Measurements from ENCODE around the gene CFAP298. TPM values are rescaled to one million over a fixed set of nuclear protein-coding genes. Genes with fewer than 3 reads are reported as not detected.

CFAP298 gene
- polyA plus RNA-seq, 1 of the 3 experiments (the other 2 are of a cell fraction): 57.8 TPM

DNA sequence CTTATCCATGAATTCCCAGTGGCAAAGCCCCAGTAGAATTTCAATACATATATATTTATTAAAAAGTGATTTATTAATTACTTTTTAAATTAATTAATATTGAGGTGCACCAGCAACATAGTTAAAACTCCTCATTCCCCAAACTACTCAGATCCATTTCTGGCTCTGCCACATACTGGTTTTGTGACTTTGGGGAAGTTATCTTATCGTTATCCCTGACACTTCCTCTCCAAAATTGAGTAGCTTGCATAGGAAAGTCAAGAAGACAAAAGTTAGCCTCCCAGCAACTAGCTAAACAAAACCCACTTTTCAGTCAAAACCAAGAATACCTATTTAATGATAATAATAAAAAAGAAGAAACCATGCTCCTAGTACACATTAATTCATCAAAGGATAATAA, 62.7 kb downstream of the CFAP298 start:
- Histone ChIP-seq H3F3A (replicated peaks; ENCODE audit: insufficient read depth) (no peaks in the 10 kb centered on the region), H3K79me2 (ENCODE audit: insufficient read depth) (no peaks in the 10 kb centered on the region), H2AFZ (ENCODE audit: low read depth) (no peak overlapping the region), H3K27ac (ENCODE audit: low read depth in 2 of 2, low read length in 1 of 2) (no peak overlapping the region), H4K20me1 (ENCODE audit: insufficient read depth) (no peaks in the 10 kb centered on the region), H3K9me3 (no peaks in the 10 kb centered on the region), H3K4me2 (no peak overlapping the region), H3K4me3 (ENCODE audit: low read depth in 2 of 2, low read length in 1 of 2) (no peak overlapping the region), H3K9me2 (no peaks in the 10 kb centered on the region), H3K27me3 (ENCODE audit: insufficient read depth) (no peaks in the 10 kb centered on the region), H3K36me3 (replicated peaks in 1 of 2; ENCODE audit: control insufficient read depth in 1 of 2, insufficient read depth in 2 of 2, low read length in 1 of 2) (no peaks in the 10 kb centered on the region), H3K9ac (no peak overlapping the region), H3K4me1 (ENCODE audit: control insufficient read depth in 1 of 2, insufficient read depth in 2 of 2, low read depth in 1 of 2, low read length in 1 of 2) (peaks cover 0 to 5% of the 10 kb centered on the region in 2 experiments; a peak in 1 of 4 replicates)
- POLR2A ChIA-PET: no interaction called here
- no peak for TF ChIP-seq CHD2 (IDR thresholded peaks at IDR 0.05; ENCODE audit: low read length, partially characterized antibody)
- TF ChIP-seq GABPA (IDR thresholded peaks at IDR 0.05; ENCODE audit: low read depth): no peak
- no peak for TF ChIP-seq RXRA (IDR thresholded peaks at IDR 0.05; ENCODE audit: borderline replicate concordance, low read depth)
- TF ChIP-seq RCOR1 (IDR thresholded peaks at IDR 0.05; ENCODE audit: low read length): no peak
- TF ChIP-seq SMC3 (IDR thresholded peaks at IDR 0.05; ENCODE audit: low read depth, low read length): no peak
- TF ChIP-seq MXI1 (IDR thresholded peaks at IDR 0.05; ENCODE audit: low read depth, low read length): no peak
- TF ChIP-seq NRF1 (IDR thresholded peaks at IDR 0.05; ENCODE audit: low read depth, low read length): no peak
- no peak for TF ChIP-seq NFIC (IDR thresholded peaks at IDR 0.05; ENCODE audit: borderline replicate concordance)
- no peak for TF ChIP-seq RFX5 (IDR thresholded peaks at IDR 0.05; ENCODE audit: low read length)
- no peak for TF ChIP-seq GATA2 (CRISPR knock-in tag; IDR thresholded peaks at IDR 0.05)
- TF ChIP-seq FOXM1 (IDR thresholded peaks at IDR 0.05; ENCODE audit: low read depth): no peak
- TF ChIP-seq TEAD4 (IDR thresholded peaks at IDR 0.05; ENCODE audit: borderline replicate concordance, insufficient read depth): no peak
- no peak for TF ChIP-seq TAF1 (IDR thresholded peaks at IDR 0.05; ENCODE audit: borderline replicate concordance, low read depth, low read length)
- TF ChIP-seq, protein P1, sequence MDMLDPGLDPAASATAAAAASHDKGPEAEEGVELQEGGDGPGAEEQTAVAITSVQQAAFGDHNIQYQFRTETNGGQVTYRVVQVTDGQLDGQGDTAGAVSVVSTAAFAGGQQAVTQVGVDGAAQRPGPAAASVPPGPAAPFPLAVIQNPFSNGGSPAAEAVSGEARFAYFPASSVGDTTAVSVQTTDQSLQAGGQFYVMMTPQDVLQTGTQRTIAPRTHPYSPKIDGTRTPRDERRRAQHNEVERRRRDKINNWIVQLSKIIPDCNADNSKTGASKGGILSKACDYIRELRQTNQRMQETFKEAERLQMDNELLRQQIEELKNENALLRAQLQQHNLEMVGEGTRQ (IDR thresholded peaks at IDR 0.05; ENCODE audit: borderline replicate concordance, low read depth, low read length): no peak
- TF ChIP-seq, protein P2, sequence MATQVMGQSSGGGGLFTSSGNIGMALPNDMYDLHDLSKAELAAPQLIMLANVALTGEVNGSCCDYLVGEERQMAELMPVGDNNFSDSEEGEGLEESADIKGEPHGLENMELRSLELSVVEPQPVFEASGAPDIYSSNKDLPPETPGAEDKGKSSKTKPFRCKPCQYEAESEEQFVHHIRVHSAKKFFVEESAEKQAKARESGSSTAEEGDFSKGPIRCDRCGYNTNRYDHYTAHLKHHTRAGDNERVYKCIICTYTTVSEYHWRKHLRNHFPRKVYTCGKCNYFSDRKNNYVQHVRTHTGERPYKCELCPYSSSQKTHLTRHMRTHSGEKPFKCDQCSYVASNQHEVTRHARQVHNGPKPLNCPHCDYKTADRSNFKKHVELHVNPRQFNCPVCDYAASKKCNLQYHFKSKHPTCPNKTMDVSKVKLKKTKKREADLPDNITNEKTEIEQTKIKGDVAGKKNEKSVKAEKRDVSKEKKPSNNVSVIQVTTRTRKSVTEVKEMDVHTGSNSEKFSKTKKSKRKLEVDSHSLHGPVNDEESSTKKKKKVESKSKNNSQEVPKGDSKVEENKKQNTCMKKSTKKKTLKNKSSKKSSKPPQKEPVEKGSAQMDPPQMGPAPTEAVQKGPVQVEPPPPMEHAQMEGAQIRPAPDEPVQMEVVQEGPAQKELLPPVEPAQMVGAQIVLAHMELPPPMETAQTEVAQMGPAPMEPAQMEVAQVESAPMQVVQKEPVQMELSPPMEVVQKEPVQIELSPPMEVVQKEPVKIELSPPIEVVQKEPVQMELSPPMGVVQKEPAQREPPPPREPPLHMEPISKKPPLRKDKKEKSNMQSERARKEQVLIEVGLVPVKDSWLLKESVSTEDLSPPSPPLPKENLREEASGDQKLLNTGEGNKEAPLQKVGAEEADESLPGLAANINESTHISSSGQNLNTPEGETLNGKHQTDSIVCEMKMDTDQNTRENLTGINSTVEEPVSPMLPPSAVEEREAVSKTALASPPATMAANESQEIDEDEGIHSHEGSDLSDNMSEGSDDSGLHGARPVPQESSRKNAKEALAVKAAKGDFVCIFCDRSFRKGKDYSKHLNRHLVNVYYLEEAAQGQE (IDR thresholded peaks at IDR 0.05; ENCODE audit: low read depth, low read length): no peak
- TF ChIP-seq, protein P3, sequence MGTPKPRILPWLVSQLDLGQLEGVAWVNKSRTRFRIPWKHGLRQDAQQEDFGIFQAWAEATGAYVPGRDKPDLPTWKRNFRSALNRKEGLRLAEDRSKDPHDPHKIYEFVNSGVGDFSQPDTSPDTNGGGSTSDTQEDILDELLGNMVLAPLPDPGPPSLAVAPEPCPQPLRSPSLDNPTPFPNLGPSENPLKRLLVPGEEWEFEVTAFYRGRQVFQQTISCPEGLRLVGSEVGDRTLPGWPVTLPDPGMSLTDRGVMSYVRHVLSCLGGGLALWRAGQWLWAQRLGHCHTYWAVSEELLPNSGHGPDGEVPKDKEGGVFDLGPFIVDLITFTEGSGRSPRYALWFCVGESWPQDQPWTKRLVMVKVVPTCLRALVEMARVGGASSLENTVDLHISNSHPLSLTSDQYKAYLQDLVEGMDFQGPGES (IDR thresholded peaks at IDR 0.05; ENCODE audit: low read depth, low read length): no peak
- no peak for TF ChIP-seq ELF1 (IDR thresholded peaks at IDR 0.05)
- TF ChIP-seq, protein P4, sequence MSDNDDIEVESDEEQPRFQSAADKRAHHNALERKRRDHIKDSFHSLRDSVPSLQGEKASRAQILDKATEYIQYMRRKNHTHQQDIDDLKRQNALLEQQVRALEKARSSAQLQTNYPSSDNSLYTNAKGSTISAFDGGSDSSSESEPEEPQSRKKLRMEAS (IDR thresholded peaks at IDR 0.05; ENCODE audit: low read depth): no peak
- CTCF ChIA-PET: interaction anchor here (1.1 kb wide), 1 partner anchor 20 kb away, joined by 3 read pairs; no protein-coding TSS in a partner anchor
- 81% methylated on average over 1 of the region's 1 CpG for WGBS (ENCODE audit: low lambda C conversion rate)
- DNase-seq: no peak

Small RNAs within 50 kb of the gene (small RNA-seq; reads per million reads assigned to genes)
- gene RNA5SP490: 0 reads per million in 7 experiments

Other genes starting within 250 kb of the CFAP298 start
- gene URB1, start 219.4 kb downstream of the CFAP298 start, polyA plus RNA-seq (2012; rRNA removed): 9.9 and 12.5 TPM in 2 replicates
- 9.5 and 10.1 TPM in 2 replicates for gene EVA1C, start 199.7 kb downstream of the CFAP298 start, polyA plus RNA-seq (2012; rRNA removed)
- gene TCP10L, start 26.9 kb downstream of the CFAP298 start, polyA plus RNA-seq (2012; rRNA removed): 0.08 and 0.33 TPM in 2 replicates
- 3.3 TPM in 2 replicates for gene SYNJ1, start 115.6 kb upstream of the CFAP298 start, polyA plus RNA-seq (2012; rRNA removed)
- 9.4 and 11.6 TPM in 2 replicates for gene PAXBP1, start 159.4 kb upstream of the CFAP298 start, polyA plus RNA-seq (2012; rRNA removed)

All from SK-N-SH (cell line).